ENCODE data around the gene ARHGAP26. TPM values are rescaled to one million over a fixed set of nuclear protein-coding genes. Genes with fewer than 3 reads are reported as not detected.

Gene ARHGAP26
- total RNA-seq, 1 donor from 2014 or later = 35.4 TPM

GRCh38 chr5:143236682-143237081, 466.5 kb downstream of the ARHGAP26 start:
- Histone ChIP-seq H3K36me3 (no peaks in the 10 kb centered on the region), H3K27me3 (no peaks in the 10 kb centered on the region), H3K4me1 (no peaks in the 10 kb centered on the region), H3K9me3 (no peaks in the 10 kb centered on the region), H3K27ac (no peak overlapping the region), H3K4me3 (no peak overlapping the region)
- no peak for TF ChIP-seq CTCF (IDR thresholded peaks at IDR 0.05)
- intact Hi-C loops (cut with DNase I) = no loop called here
- ATAC-seq = no peak
- no peak for DNase-seq

GRCh38 chr5:143237664-143238063, 467.5 kb downstream of the ARHGAP26 start:
- Histone ChIP-seq H3K27me3 (no peaks in the 10 kb centered on the region), H3K36me3 (no peaks in the 10 kb centered on the region), H3K4me1 (no peaks in the 10 kb centered on the region), H3K4me3 (no peak overlapping the region), H3K27ac (no peak overlapping the region), H3K9me3 (no peaks in the 10 kb centered on the region)
- no peak for DNase-seq
- ATAC-seq = no peak
- intact Hi-C loops (cut with DNase I) = no loop called here
- no peak for TF ChIP-seq CTCF (IDR thresholded peaks at IDR 0.05)

- Histone ChIP-seq H3K27me3 (no peaks in the 10 kb centered on the region), H3K36me3 (no peaks in the 10 kb centered on the region), H3K4me3 (no peak overlapping the region), H3K4me1 (no peaks in the 10 kb centered on the region), H3K9me3 (no peaks in the 10 kb centered on the region), H3K27ac (no peak overlapping the region)
- no peak for DNase-seq
- intact Hi-C loops (cut with DNase I) = no loop called here
- ATAC-seq = no peak
- TF ChIP-seq CTCF (IDR thresholded peaks at IDR 0.05) = no peak
These were observed 468.4 kb downstream of the ARHGAP26 start for GRCh38 chr5:143238620-143239019.

- DNase-seq = no peak
- intact Hi-C loops (cut with DNase I) = no loop called here
These were observed 469.8 kb downstream of the ARHGAP26 start for GRCh38 chr5:143239882-143240518.

GRCh38 chr5:143241892-143242291, 471.7 kb downstream of the ARHGAP26 start:
- DNase-seq = no peak
- TF ChIP-seq CTCF (IDR thresholded peaks at IDR 0.05) = no peak

More at GRCh38 chr5:143239882-143240518, 469.8 kb downstream of the ARHGAP26 start:
- H3K9me3 ChIP-seq = no peaks in the 10 kb centered on the region
- no peak for ATAC-seq
- H3K36me3 ChIP-seq = no peaks in the 10 kb centered on the region
- H3K4me3 ChIP-seq = no peak overlapping the region
- H3K27me3 ChIP-seq = no peaks in the 10 kb centered on the region
- H3K27ac ChIP-seq = no peak overlapping the region
- H3K4me1 ChIP-seq = no peaks in the 10 kb centered on the region
- no peak for TF ChIP-seq CTCF (IDR thresholded peaks at IDR 0.05)

GRCh38 chr5:143243103-143243502, 472.9 kb downstream of the ARHGAP26 start:
- H3K36me3 ChIP-seq = no peaks in the 10 kb centered on the region
- ATAC-seq = no peak
- intact Hi-C loops (cut with DNase I) = no loop called here
- H3K9me3 ChIP-seq = no peaks in the 10 kb centered on the region
- no peak for TF ChIP-seq CTCF (IDR thresholded peaks at IDR 0.05)
- H3K27me3 ChIP-seq = no peaks in the 10 kb centered on the region
- H3K4me1 ChIP-seq = no peaks in the 10 kb centered on the region
- H3K27ac ChIP-seq = no peak overlapping the region
- DNase-seq = no peak
- no peak overlapping the region for H3K4me3 ChIP-seq

More at GRCh38 chr5:143241892-143242291, 471.7 kb downstream of the ARHGAP26 start:
- Histone ChIP-seq H3K4me3 (no peak overlapping the region), H3K4me1 (no peaks in the 10 kb centered on the region), H3K9me3 (no peaks in the 10 kb centered on the region), H3K27me3 (no peaks in the 10 kb centered on the region), H3K36me3 (no peaks in the 10 kb centered on the region), H3K27ac (no peak overlapping the region)
- ATAC-seq = no peak
- intact Hi-C loops (cut with DNase I) = no loop called here
